SJSA1 (cell line): Measurements from ENCODE around the gene PCMT1. TPM values are rescaled to one million over a fixed set of nuclear protein-coding genes. Genes with fewer than 3 reads are reported as not detected.
"Not testable (repeated sequence)": the region's sequence is repeated elsewhere in the genome, so short reads cannot be mapped to it uniquely, and the experiment has no call there.

Experiments used
- DNase-seq, 2 experiments: peaks; one replicate each; pipeline ENCODE4 v3.0.0-alpha.2; 2015 to 2020; ENCODE audit warnings: low spot score in 2 of 2, low read depth in 1 of 2
- H3K27ac ChIP-seq: fragments of 250-450 bp; sonication (Bioruptor Pico); 2 replicates; pipeline ENCODE4 v1.5.1; 2020; ENCODE audit warnings: mild to moderate bottlenecking, moderate library complexity
- H3K27me3 ChIP-seq: fragments of 250-450 bp; sonication (Bioruptor Pico); replicated peaks from 2 replicates; pipeline ENCODE4 v1.5.1; 2020; ENCODE audit warnings: mild to moderate bottlenecking, moderate library complexity
- H3K36me3 ChIP-seq: fragments of 250-450 bp; sonication (Bioruptor Pico); 2 replicates; pipeline ENCODE4 v1.5.1; 2020; ENCODE audit warnings: mild to moderate bottlenecking
- H3K4me1 ChIP-seq: fragments of 250-450 bp; sonication (Bioruptor Pico); replicated peaks from 2 replicates; pipeline ENCODE4 v1.6.1; 2021; ENCODE audit warnings: mild to moderate bottlenecking
- H3K4me3 ChIP-seq: fragments of 250-450 bp; sonication (Bioruptor Pico); 2 replicates; pipeline ENCODE4 v1.5.1; 2020; ENCODE audit warnings: mild to moderate bottlenecking
- H3K9me3 ChIP-seq: fragments of 250-450 bp; sonication (Bioruptor Pico); replicated peaks from 2 replicates; pipeline ENCODE4 v1.5.1; 2020; ENCODE audit warnings: mild to moderate bottlenecking
- total RNA-seq: library from RNA; depleted of rRNA; stranded (reverse); fragments of >200 nt; shearing (Covaris generic); gene quantifications from 2 replicates; pipeline ENCODE4 v1.2.3, GENCODE V29; 2014

PCMT1 gene
- total RNA-seq, 1 experiment from 2014 or later: 199 TPM

GRCh38 chr6:149728499-149729234 is 20.9 kb upstream of the PCMT1 start:
- no peak overlapping the region for H3K4me3 ChIP-seq
- H3K27ac ChIP-seq: no peak overlapping the region
- H3K36me3 ChIP-seq: peaks cover 83% of the 10 kb centered on the region
- H3K27me3 ChIP-seq: no peaks in the 10 kb centered on the region
- no peaks in the 10 kb centered on the region; the same call in 1 of the 2 replicates for H3K4me1 ChIP-seq
- no peak for DNase-seq
- no peaks in the 10 kb centered on the region for H3K9me3 ChIP-seq

GRCh38 chr6:149729824-149730223 is 19.7 kb upstream of the PCMT1 start:
- H3K9me3 ChIP-seq: no peaks in the 10 kb centered on the region
- no peak for DNase-seq
- H3K27me3 ChIP-seq: no peaks in the 10 kb centered on the region
- no peaks in the 10 kb centered on the region for H3K4me1 ChIP-seq
- peaks cover 84% of the 10 kb centered on the region for H3K36me3 ChIP-seq
- no peak overlapping the region for H3K4me3 ChIP-seq
- no peak overlapping the region for H3K27ac ChIP-seq

- no peak for DNase-seq
- no peaks in the 10 kb centered on the region for H3K9me3 ChIP-seq
- no peak overlapping the region for H3K4me3 ChIP-seq
- H3K4me1 ChIP-seq: no peaks in the 10 kb centered on the region
- H3K27me3 ChIP-seq: no peaks in the 10 kb centered on the region
- H3K27ac ChIP-seq: no peak overlapping the region
- peaks cover 86% of the 10 kb centered on the region for H3K36me3 ChIP-seq
These were observed 16.3 kb upstream of the PCMT1 start for GRCh38 chr6:149733089-149733720.

- no peak for DNase-seq
- Histone ChIP-seq H3K36me3 (peaks cover 86% of the 10 kb centered on the region), H3K27me3 (no peaks in the 10 kb centered on the region), H3K9me3 (no peaks in the 10 kb centered on the region), H3K4me3 (no peak overlapping the region), H3K27ac (no peak overlapping the region), H3K4me1 (no peaks in the 10 kb centered on the region)
These were observed 14.6 kb upstream of the PCMT1 start for GRCh38 chr6:149734915-149735314.

- not testable (repeated sequence) for H3K27ac ChIP-seq
These were observed 4.3 kb upstream of the PCMT1 start for GRCh38 chr6:149745252-149745651.

GRCh38 chr6:149746147-149746946 is 3.2 kb upstream of the PCMT1 start, which contains the start of gene NUP43:
NUP43 (minus strand) TSS chr6:149746529; CDS start chr6:149746495, 34 bp downstream.
- Histone ChIP-seq H3K4me1 (peaks cover 27% of the 10 kb centered on the region), H3K9me3 (peaks cover 4% of the 10 kb centered on the region; the same call in 1 of the 2 replicates), H3K4me3 (peak within 1 kb of the TSS; percentile 52), H3K36me3 (peaks cover 31% of the 10 kb centered on the region), H3K27ac (no peak within 1 kb of the TSS), H3K27me3 (no peaks in the 10 kb centered on the region)
- DNase-seq: peak; percentile 83 to 96

More at GRCh38 chr6:149745252-149745651, 4.3 kb upstream of the PCMT1 start:
- DNase-seq, H3K9me3 ChIP-seq, H3K27me3 ChIP-seq: not testable (repeated sequence)
- peaks cover 19% of the 10 kb centered on the region for H3K4me1 ChIP-seq
- H3K36me3 ChIP-seq: peaks cover 42% of the 10 kb centered on the region
- peak overlapping the region; percentile 52 for H3K4me3 ChIP-seq

GRCh38 chr6:149749082-149749593 is 403 bp upstream of the PCMT1 start:
- H3K27me3 ChIP-seq, H3K9me3 ChIP-seq, DNase-seq: not testable (repeated sequence)
- peaks cover 16% of the 10 kb centered on the region for H3K36me3 ChIP-seq
- H3K4me3 ChIP-seq: peak overlapping the region; percentile 95
- peaks cover 27% of the 10 kb centered on the region for H3K4me1 ChIP-seq
- peak overlapping the region; percentile 46 for H3K27ac ChIP-seq

- DNase-seq: peak in 1 of 2 experiments; percentile 61
- H3K4me3 ChIP-seq: peak overlapping the region; percentile 95
- peaks cover 25% of the 10 kb centered on the region for H3K4me1 ChIP-seq
- H3K9me3 ChIP-seq: peaks cover 4% of the 10 kb centered on the region; the same call in 1 of the 2 replicates
- H3K36me3 ChIP-seq: peaks cover 18% of the 10 kb centered on the region
- H3K27ac ChIP-seq: peak overlapping the region; percentile 46; the same call in 1 of the 2 replicates
- H3K27me3 ChIP-seq: no peaks in the 10 kb centered on the region
These were observed 632 bp downstream of the PCMT1 start for GRCh38 chr6:149750136-149750609.

GRCh38 chr6:149751239-149751638 is 1.7 kb downstream of the PCMT1 start:
- Histone ChIP-seq H3K27me3 (no peaks in the 10 kb centered on the region), H3K9me3 (peaks cover 4% of the 10 kb centered on the region; the same call in 1 of the 2 replicates), H3K4me3 (no peak overlapping the region), H3K4me1 (peaks cover 19% of the 10 kb centered on the region), H3K27ac (no peak overlapping the region), H3K36me3 (peaks cover 18% of the 10 kb centered on the region)
- DNase-seq: no peak

GRCh38 chr6:149751920-149752319 is 2.4 kb downstream of the PCMT1 start:
- not testable (repeated sequence) for H3K27ac ChIP-seq, H3K27me3 ChIP-seq, H3K9me3 ChIP-seq, H3K4me3 ChIP-seq, DNase-seq
- peaks cover 15% of the 10 kb centered on the region for H3K4me1 ChIP-seq
- peaks cover 18% of the 10 kb centered on the region for H3K36me3 ChIP-seq

- Histone ChIP-seq H3K27ac (no peak overlapping the region), H3K4me1 (peaks cover 15% of the 10 kb centered on the region), H3K9me3 (peaks cover 4% of the 10 kb centered on the region; the same call in 1 of the 2 replicates), H3K27me3 (no peaks in the 10 kb centered on the region), H3K36me3 (peaks cover 22% of the 10 kb centered on the region), H3K4me3 (no peak overlapping the region)
- no peak for DNase-seq
These were observed 3.2 kb downstream of the PCMT1 start for GRCh38 chr6:149752600-149753373.

- not testable (repeated sequence) for DNase-seq
These were observed 3.8 kb downstream of the PCMT1 start for GRCh38 chr6:149753374-149753637.

GRCh38 chr6:149754548-149754947 is 5.0 kb downstream of the PCMT1 start:
- peaks cover 25% of the 10 kb centered on the region for H3K36me3 ChIP-seq
- peaks cover 11% of the 10 kb centered on the region for H3K4me1 ChIP-seq
- H3K27me3 ChIP-seq: no peaks in the 10 kb centered on the region
- H3K27ac ChIP-seq: no peak overlapping the region
- H3K9me3 ChIP-seq: peaks cover 4% of the 10 kb centered on the region; the same call in 1 of the 2 replicates
- DNase-seq: no peak
- H3K4me3 ChIP-seq: no peak overlapping the region

More at GRCh38 chr6:149753374-149753637, 3.8 kb downstream of the PCMT1 start:
- not testable (repeated sequence) for H3K9me3 ChIP-seq, H3K4me3 ChIP-seq, H3K27me3 ChIP-seq, H3K27ac ChIP-seq
- Histone ChIP-seq H3K4me1 (peaks cover 15% of the 10 kb centered on the region), H3K36me3 (peaks cover 22% of the 10 kb centered on the region)
